AG09309 (cell line): Measurements from ENCODE around the gene ENAH.

Experiments used
- DNase-seq: peaks from one replicate; pipeline ENCODE4 v3.0.0-alpha.2; 2010; ENCODE audit warnings: low read depth
- H3K4me3 ChIP-seq: 2 replicates; pipeline ENCODE4 v1.5.1; 2011; ENCODE audit warnings: mild to moderate bottlenecking, low read depth, low read length, moderate library complexity; ENCODE audit not compliant: control insufficient read depth
- CTCF ChIP-seq: IDR thresholded peaks from 2 replicates; pipeline ENCODE4 v1.5.1; 2011; ENCODE audit warnings: mild to moderate bottlenecking, low read depth, low read length, inconsistent platforms; ENCODE audit not compliant: insufficient read depth, control insufficient read depth; ENCODE audit errors: missing control alignments

The ENAH gene

GRCh38 chr1:225544924-225545323 is 108.0 kb downstream of the ENAH start:
- no peak for DNase-seq
- no peak for TF ChIP-seq CTCF
- no peak overlapping the region for H3K4me3 ChIP-seq

GRCh38 chr1:225544263-225544662 is 108.7 kb downstream of the ENAH start:
- no peak for DNase-seq
- no peak overlapping the region for H3K4me3 ChIP-seq
- no peak for TF ChIP-seq CTCF

- no peak for TF ChIP-seq CTCF
- DNase-seq, result no peak
- H3K4me3 ChIP-seq, result no peak overlapping the region
These were observed 109.6 kb downstream of the ENAH start for GRCh38 chr1:225543350-225543749.

GRCh38 chr1:225541383-225541782 is 111.5 kb downstream of the ENAH start:
- no peak for DNase-seq
- no peak for TF ChIP-seq CTCF
- H3K4me3 ChIP-seq, result no peak overlapping the region

- no peak for TF ChIP-seq CTCF
- DNase-seq, result no peak
- no peak overlapping the region for H3K4me3 ChIP-seq
These were observed 113.3 kb downstream of the ENAH start for GRCh38 chr1:225539575-225539974.

GRCh38 chr1:225539069-225539468 is 113.9 kb downstream of the ENAH start:
- TF ChIP-seq CTCF, result no peak
- DNase-seq, result no peak
- no peak overlapping the region for H3K4me3 ChIP-seq
